GM12878 (cell line): ENCODE measurements around the gene TBPL2. TPM values are rescaled to one million over a fixed set of nuclear protein-coding genes. Genes with fewer than 3 reads are reported as not detected.

Experiments used
- ATAC-seq: fragments of 200-7000 bp; cut with Tn5 transposase; 3 replicates; pipeline ENCODE4 v1.9.1; 2020; ENCODE audit warnings: mild to moderate bottlenecking, moderate library complexity
- BruUV-seq: library from RNA; stranded (reverse); fragments of 400-500 nt; replicated peaks from 2 replicates; lab custom pipeline; 2021; lab: Mats Ljungman, UMichigan
- CTCF ChIA-PET: fragments of 300-600 bp; sonication (Branson Sonifier 250); formaldehyde crosslinking; extraction: SDS; loops from one replicate; lab custom pipeline; 2021; ENCODE audit warnings: inconsistent platforms; lab: Yijun Ruan, JAX
- POLR2A ChIA-PET: fragments of 350-600 bp; formaldehyde crosslinking; extraction: SDS; loops from one replicate; lab custom pipeline; 2021; ENCODE audit warnings: inconsistent platforms; lab: Charles Lee
- RAD21 ChIA-PET: fragments of 300-600 bp; sonication (Branson Sonifier 250); formaldehyde crosslinking; loops from one replicate; lab custom pipeline; 2023; ENCODE audit warnings: antibody characterized with exemption; ENCODE audit not compliant: unreplicated experiment; lab: Charles Lee
- SMC1A ChIA-PET: fragments of 300-600 bp; sonication (Branson Sonifier 250); formaldehyde crosslinking; loops from one replicate; lab custom pipeline; 2023; ENCODE audit not compliant: unreplicated experiment, uncharacterized antibody; lab: Charles Lee
- DNase-seq: peaks from one replicate; pipeline ENCODE4 v3.0.0-alpha.2; 2011; ENCODE audit warnings: low read depth, low spot score
- FAIRE-seq: peaks from 3 replicates; lab custom pipeline; 2011; peaks lifted over from hg19 to GRCh38; lab: Jason Lieb, UNC
- H2AFZ ChIP-seq: 2 replicates; pipeline ENCODE4 v1.6.0; 2011; ENCODE audit warnings: low read depth, low read length, control low read depth; ENCODE audit not compliant: control insufficient read depth
- H3K27ac ChIP-seq: 2 replicates; pipeline ENCODE4 v1.5.1; 2011; ENCODE audit warnings: control low read depth; ENCODE audit not compliant: control insufficient read depth, insufficient read depth
- H3K27me3 ChIP-seq, 2 experiments: replicated peaks in 1 of 2; 2 replicates each; pipeline versions ENCODE4 v1.6.0 to v1.6.1; 2011; ENCODE audit warnings: low read length in 1 of 2; ENCODE audit not compliant: control insufficient read depth in 2 of 2, insufficient read depth in 2 of 2
- H3K36me3 ChIP-seq, 2 experiments: 2 replicates each; pipeline ENCODE4 v1.5.1; 2011; ENCODE audit warnings: low read length in 1 of 2; ENCODE audit not compliant: control insufficient read depth in 2 of 2, insufficient read depth in 2 of 2
- H3K4me1 ChIP-seq: 2 replicates; pipeline ENCODE4 v1.6.1; 2011; ENCODE audit warnings: mild to moderate bottlenecking, low read length, moderate library complexity, mixed read lengths; ENCODE audit not compliant: control insufficient read depth, insufficient read depth
- H3K4me2 ChIP-seq: 2 replicates; pipeline ENCODE4 v1.6.0; 2011; ENCODE audit warnings: control low read depth; ENCODE audit not compliant: control insufficient read depth, insufficient read depth
- H3K4me3 ChIP-seq: fragments of 200-600 bp; sonication (generic); 2 replicates; pipeline ENCODE4 v1.5.1; 2016
- H3K79me2 ChIP-seq: 2 replicates; pipeline ENCODE4 v1.6.0; 2011; ENCODE audit warnings: low read length; ENCODE audit not compliant: control insufficient read depth, insufficient read depth
- H3K9ac ChIP-seq: 2 replicates; pipeline ENCODE4 v1.8.0; 2011; ENCODE audit warnings: low read length, control low read depth, mixed read lengths; ENCODE audit not compliant: control insufficient read depth, insufficient read depth
- H3K9me3 ChIP-seq: replicated peaks from 3 replicates; pipeline ENCODE4 v1.5.1; 2011; ENCODE audit warnings: mild to moderate bottlenecking, low read length; ENCODE audit not compliant: control insufficient read depth, insufficient read depth
- H4K20me1 ChIP-seq: 2 replicates; pipeline ENCODE4 v1.6.0; 2011; ENCODE audit not compliant: control insufficient read depth, insufficient read depth
- ASH2L ChIP-seq: fragments of 300-600, 200-600 bp; sonication (generic); IDR thresholded peaks from 2 replicates; pipeline ENCODE4 v1.6.1; 2017; ENCODE audit warnings: low read depth, mild to moderate bottlenecking, borderline replicate concordance
- ATF7 ChIP-seq: fragments of 450-650 bp; IDR thresholded peaks from 2 replicates; pipeline ENCODE4 v1.6.1; 2016; ENCODE audit warnings: low read depth, mild to moderate bottlenecking
- BMI1 ChIP-seq: fragments of 450-650 bp; IDR thresholded peaks from 2 replicates; pipeline ENCODE4 v1.6.1; 2016; ENCODE audit warnings: mild to moderate bottlenecking, moderate library complexity, borderline replicate concordance
- DPF2 ChIP-seq: fragments of 450-650 bp; IDR thresholded peaks from 2 replicates; pipeline ENCODE4 v1.6.1; 2017; ENCODE audit warnings: mild to moderate bottlenecking
- KLF5 ChIP-seq: fragments of 450-650 bp; IDR thresholded peaks from 2 replicates; pipeline ENCODE4 v1.6.1; 2014; ENCODE audit warnings: mild to moderate bottlenecking; ENCODE audit not compliant: partially characterized antibody
- MTA2 ChIP-seq: fragments of 450-650 bp; IDR thresholded peaks from 2 replicates; pipeline ENCODE4 v1.6.1; 2016; ENCODE audit warnings: low read depth, mild to moderate bottlenecking, moderate library complexity
- MYB ChIP-seq: fragments of 150-350 bp; IDR thresholded peaks from 2 replicates; pipeline ENCODE4 v1.6.1; 2014; ENCODE audit warnings: mild to moderate bottlenecking, low read depth, low read length, borderline replicate concordance
- POU2F2 ChIP-seq: IDR thresholded peaks from 3 replicates; pipeline ENCODE4 v1.6.1; 2011; ENCODE audit warnings: low read depth, mild to moderate bottlenecking, low read length, borderline replicate concordance
- RELB ChIP-seq: fragments of 450-650 bp; IDR thresholded peaks from 2 replicates; pipeline ENCODE4 v1.6.1; 2017; ENCODE audit warnings: low read depth, mild to moderate bottlenecking, moderate library complexity
- RUNX3 ChIP-seq: IDR thresholded peaks from 2 replicates; pipeline ENCODE4 v1.6.1; 2012; ENCODE audit warnings: low read length, inconsistent platforms
- SPI1 ChIP-seq: IDR thresholded peaks from 2 replicates; pipeline ENCODE4 v1.6.1; 2011; ENCODE audit warnings: low read depth, mild to moderate bottlenecking, low read length, moderate library complexity, borderline replicate concordance; ENCODE audit not compliant: insufficient read depth
- SUPT20H ChIP-seq: IDR thresholded peaks from 2 replicates; pipeline ENCODE4 v1.6.1; 2011; ENCODE audit warnings: low read depth, mild to moderate bottlenecking, low read length, moderate library complexity, borderline replicate concordance; ENCODE audit not compliant: control insufficient read depth
- WGBS: methylation state at CpG from one replicate; pipeline ENCODE4 v1.1.6; 2016; ENCODE audit warnings: low lambda C conversion rate; ENCODE audit not compliant: insufficient replicate concordance, insufficient coverage; ENCODE audit errors: missing lambda C conversion rate; 5-methylcytosine and 5-hydroxymethylcytosine counted together
- in situ Hi-C: fragments of 300-500 bp; cut with MboI; formaldehyde crosslinking; loops from 9 replicates; pipeline ENCODE4 v1.14.3; 2018; ENCODE audit warnings: mixed read lengths
- intact Hi-C: fragments of 100-400 bp; cut with micrococcal nuclease; formaldehyde crosslinking; loops from one replicate; pipeline ENCODE4 v1.14.2; 2022; ENCODE audit not compliant: unreplicated experiment
- polyA plus RNA-seq, 11 experiments: library from polyadenylated mRNA; depleted of rRNA in 4 of 11; unstranded in 6 of 11; stranded (reverse) in 5 of 11; fragments of >200 nt; fragmentation: Nextera tagmentation in 4 of 11; fragmentation: Illumina TruSeq in 1 of 11; extraction: Ambion mirVana in 4 of 11; extraction: Trizol in 1 of 11; gene quantifications; 1 replicate in 1 of 11; 2 replicates in 10 of 11; pipeline versions ENCODE4 v1.2.1 to v1.2.3, GENCODE V29; 2011 to 2016; ENCODE audit warnings: inconsistent platforms in 2 of 11, missing spikeins in 2 of 11, low read depth in 1 of 11
- total RNA-seq, 4 experiments: library from RNA; depleted of rRNA in 3 of 4; stranded (reverse); fragments of >200 nt in 3 of 4; fragmentation: Illumina TruSeq in 1 of 4; extraction: Trizol in 1 of 4; gene quantifications; 2 replicates each; pipeline versions ENCODE4 v1.2.1 to v1.2.3, GENCODE V29; 2013 to 2021

TBPL2 gene
- total and polyA plus RNA-seq, 10 of the 15 experiments (the other 5 are each of a cell fraction or from before 2014, with no cell fraction given): 0.41 TPM; not detected in 9

GRCh38 chr14:55374771-55375170, 65.6 kb downstream of the TBPL2 start:
- in situ Hi-C loops: no loop called here
- no peak overlapping the region for H3K27ac ChIP-seq
- intact Hi-C loops: no loop called here
- no TSS peak for BruUV-seq
- FAIRE-seq: no peak
- H3K4me2 ChIP-seq: no peak overlapping the region
- no peaks in the 10 kb centered on the region for H4K20me1 ChIP-seq
- ChIA-PET CTCF (interaction anchor here (1.7 to 1.9 kb wide), 3 partner anchors 18 to 105 kb away, joined by 4 to 9 read pairs (median 5); no protein-coding TSS in a partner anchor), SMC1A (interaction anchor here (1.2 to 1.5 kb wide), 6 partner anchors 13 to 214 kb away, joined by 3 to 7 read pairs (median 4); no protein-coding TSS in a partner anchor), POLR2A (interaction anchor here (0.6 to 1.1 kb wide), 3 partner anchors 13 to 106 kb away, joined by 3 read pairs; no protein-coding TSS in a partner anchor), RAD21 (interaction anchor here (0.9 to 1.1 kb wide), 3 partner anchors 20 to 103 kb away, joined by 3 to 4 read pairs (median 3); partner anchors contain the start of gene FBXO34)
- H3K4me3 ChIP-seq: no peak overlapping the region
- TF ChIP-seq RUNX3 (no peak), BMI1 (no peak)
- H3K4me1 ChIP-seq: peaks cover 6% of the 10 kb centered on the region; the same call in 1 of the 2 replicates
- H3K36me3 ChIP-seq: peaks cover 0 to 5% of the 10 kb centered on the region in 2 experiments; a peak in 2 of 4 replicates
- no peaks in the 10 kb centered on the region for H3K79me2 ChIP-seq
- WGBS: 68% methylated on average over 4 of the region's 4 CpGs
- no peak overlapping the region for H2AFZ ChIP-seq
- DNase-seq: no peak
- ATAC-seq: peak; percentile 12; the same call in 1 of the 3 replicates
- no peaks in the 10 kb centered on the region for H3K27me3 ChIP-seq
- no peak overlapping the region for H3K9ac ChIP-seq
- H3K9me3 ChIP-seq: no peaks in the 10 kb centered on the region

GRCh38 chr14:55373784-55374705, 66.4 kb downstream of the TBPL2 start:
- intact Hi-C loops (no loop called here), in situ Hi-C loops (no loop called here)
- Histone ChIP-seq H3K9me3 (no peaks in the 10 kb centered on the region), H3K79me2 (no peaks in the 10 kb centered on the region), H3K36me3 (peaks cover 0 to 9% of the 10 kb centered on the region in 2 experiments; a peak in 2 of 4 replicates), H3K4me2 (peak overlapping the region; percentile 50), H4K20me1 (no peaks in the 10 kb centered on the region), H2AFZ (no peak overlapping the region), H3K9ac (no peak overlapping the region), H3K4me1 (peaks cover 6% of the 10 kb centered on the region; the same call in 1 of the 2 replicates), H3K27ac (peak overlapping the region; percentile 42), H3K27me3 (no peaks in the 10 kb centered on the region), H3K4me3 (no peak overlapping the region)
- FAIRE-seq (no peak), DNase-seq (peak; percentile 20), ATAC-seq (peak; percentile 84)
- CTCF ChIA-PET: interaction anchor here (0.7 to 3.2 kb wide), 9 partner anchors 11 to 104 kb away, joined by 3 to 12 read pairs (median 4); partner anchors contain the start of gene ATG14
- SMC1A ChIA-PET: interaction anchor here (0.9 to 2.3 kb wide), 8 partner anchors 12 to 213 kb away, joined by 3 to 7 read pairs (median 4); no protein-coding TSS in a partner anchor
- BruUV-seq: no TSS peak
- POLR2A ChIA-PET: interaction anchor here (0.9 to 1.1 kb wide), 2 partner anchors 13 to 100 kb away, joined by 3 read pairs; no protein-coding TSS in a partner anchor
- 65% methylated on average over 5 of the region's 5 CpGs for WGBS
- RAD21 ChIA-PET: interaction anchor here (0.9 to 2.0 kb wide), 4 partner anchors 18 to 103 kb away, joined by 3 to 5 read pairs (median 4); partner anchors contain the start of gene FBXO34
- TF ChIP-seq RELB: peak; percentile 32; the same call in 1 of the 2 replicates
- peak; percentile 47; the same call in 1 of the 2 replicates for TF ChIP-seq DPF2
- TF ChIP-seq MTA2: 0 out of 2 replicates have a peak, but pooled peaks have one; percentile 31
- no peak for TF ChIP-seq MYB
- TF ChIP-seq SUPT20H: no peak
- no peak for TF ChIP-seq ASH2L
- TF ChIP-seq ATF7: peak; percentile 66
- peak; percentile 15; the same call in 1 of the 2 replicates for TF ChIP-seq SPI1
- no peak for TF ChIP-seq KLF5
- TF ChIP-seq RUNX3: peak; percentile 79
- no peak for TF ChIP-seq POU2F2
